Body of pancreas (tissue), 4 donors: ENCODE data around the gene TOPAZ1. TPM values are rescaled to one million over a fixed set of nuclear protein-coding genes. Genes with fewer than 3 reads are reported as not detected.

Source experiments
- ATAC-seq: fragments of 150-250 bp; one replicate; pipeline ENCODE4 v1.9.1; 2016
- DNase-seq, 4 donors: peaks; one replicate each; pipeline ENCODE4 v3.0.0-alpha.2; 2019
- H3K27ac ChIP-seq, 4 donors: fragments of 200-600 bp; sonication (generic); 1 replicate in 3 of 4; 2 replicates in 1 of 4; pipeline versions ENCODE4 v1.5.1 to v1.6.1; 2016 to 2019; ENCODE audit warnings: mild to moderate bottlenecking in 1 of 4, mixed read lengths in 1 of 4, moderate library complexity in 1 of 4
- H3K27me3 ChIP-seq, 2 donors: fragments of 200-600 bp; sonication (generic); one replicate each; pipeline ENCODE4 v1.6.0; 2016; ENCODE audit warnings: mild to moderate bottlenecking in 1 of 2
- H3K36me3 ChIP-seq, 2 donors: fragments of 200-600 bp; sonication (generic); replicated peaks in 1 of 2; 2 replicates each; pipeline ENCODE4 v1.5.1; 2016; ENCODE audit warnings: low read depth in 2 of 2; ENCODE audit not compliant: insufficient read depth in 1 of 2
- H3K4me1 ChIP-seq: fragments of 200-600 bp; sonication (generic); one replicate; pipeline ENCODE4 v1.6.0; 2016
- H3K4me3 ChIP-seq, 2 donors: fragments of 200-600 bp; sonication (generic); 1 replicate in 1 of 2; 2 replicates in 1 of 2; pipeline ENCODE4 v1.5.1; 2016 to 2019
- H3K9me3 ChIP-seq, 3 donors: fragments of 200-600 bp; sonication (generic); 1 replicate in 2 of 3; 2 replicates in 1 of 3; pipeline ENCODE4 v1.5.1; 2016
- POLR2A ChIP-seq, 3 donors: fragments of 450-650 bp; IDR thresholded peaks; one replicate each; pipeline ENCODE4 v1.6.1; 2016; ENCODE audit warnings: antibody characterized with exemption in 3 of 3, mild to moderate bottlenecking in 2 of 3
- WGBS, 2 donors: methylation state at CpG; one replicate each; pipeline ENCODE4 v1.1.5; 2017; 5-methylcytosine and 5-hydroxymethylcytosine counted together
- intact Hi-C: fragments of 100-400 bp; cut with DNase I; formaldehyde crosslinking; loops from one replicate; pipeline ENCODE4 v1.15.1; 2023
- total RNA-seq, 2 donors: library from RNA; depleted of rRNA; stranded (reverse); fragments of >200 nt; gene quantifications; one replicate each; pipeline ENCODE4 v1.1.0, GENCODE V29; 2016
- TF ChIP-seq, protein P1 (sequence below), 7 experiments: fragments of 450-650 bp in 4 of 7; fragments of 200-600 bp in 3 of 7; sonication (generic) in 3 of 7; IDR thresholded peaks; one replicate each; pipeline ENCODE4 v1.5.1; 2016 to 2019; ENCODE audit warnings: antibody characterized with exemption in 7 of 7

The TOPAZ1 gene
- total RNA-seq, 2 donors from 2014 or later, result not detected

GRCh38 chr3:44277925-44278324, 36.2 kb downstream of the TOPAZ1 start:
- TF ChIP-seq, protein P1, sequence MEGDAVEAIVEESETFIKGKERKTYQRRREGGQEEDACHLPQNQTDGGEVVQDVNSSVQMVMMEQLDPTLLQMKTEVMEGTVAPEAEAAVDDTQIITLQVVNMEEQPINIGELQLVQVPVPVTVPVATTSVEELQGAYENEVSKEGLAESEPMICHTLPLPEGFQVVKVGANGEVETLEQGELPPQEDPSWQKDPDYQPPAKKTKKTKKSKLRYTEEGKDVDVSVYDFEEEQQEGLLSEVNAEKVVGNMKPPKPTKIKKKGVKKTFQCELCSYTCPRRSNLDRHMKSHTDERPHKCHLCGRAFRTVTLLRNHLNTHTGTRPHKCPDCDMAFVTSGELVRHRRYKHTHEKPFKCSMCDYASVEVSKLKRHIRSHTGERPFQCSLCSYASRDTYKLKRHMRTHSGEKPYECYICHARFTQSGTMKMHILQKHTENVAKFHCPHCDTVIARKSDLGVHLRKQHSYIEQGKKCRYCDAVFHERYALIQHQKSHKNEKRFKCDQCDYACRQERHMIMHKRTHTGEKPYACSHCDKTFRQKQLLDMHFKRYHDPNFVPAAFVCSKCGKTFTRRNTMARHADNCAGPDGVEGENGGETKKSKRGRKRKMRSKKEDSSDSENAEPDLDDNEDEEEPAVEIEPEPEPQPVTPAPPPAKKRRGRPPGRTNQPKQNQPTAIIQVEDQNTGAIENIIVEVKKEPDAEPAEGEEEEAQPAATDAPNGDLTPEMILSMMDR (IDR thresholded peaks at IDR 0.05), result no peak
- TF ChIP-seq POLR2A (IDR thresholded peaks at IDR 0.05), result no peak
- intact Hi-C loops, result no loop called here
- no peak for ATAC-seq
- no peak overlapping the region for H3K4me3 ChIP-seq
- no peaks in the 10 kb centered on the region for H3K27me3 ChIP-seq
- WGBS, 2 donors, result 50% methylated on average over 1 of the region's 1 CpG
- H3K4me1 ChIP-seq, result no peaks in the 10 kb centered on the region
- H3K27ac ChIP-seq, result no peak overlapping the region
- H3K36me3 ChIP-seq, result no peaks in the 10 kb centered on the region
- DNase-seq, result no peak
- H3K9me3 ChIP-seq, result no peaks in the 10 kb centered on the region

GRCh38 chr3:44280077-44280476, 38.4 kb downstream of the TOPAZ1 start:
- no peak overlapping the region for H3K4me3 ChIP-seq
- ATAC-seq (no peak), DNase-seq (no peak)
- H3K9me3 ChIP-seq, result no peaks in the 10 kb centered on the region
- TF ChIP-seq, protein P1 (IDR thresholded peaks at IDR 0.05), result no peak
- no peak for TF ChIP-seq POLR2A (IDR thresholded peaks at IDR 0.05)
- H3K27ac ChIP-seq, result no peak overlapping the region
- H3K36me3 ChIP-seq, result no peaks in the 10 kb centered on the region
- intact Hi-C loops, result no loop called here
- H3K27me3 ChIP-seq, result no peaks in the 10 kb centered on the region
- WGBS, 2 donors, result 70 to 86% methylated on average over 3 of the region's 3 CpGs
- H3K4me1 ChIP-seq, result no peaks in the 10 kb centered on the region

DNA sequence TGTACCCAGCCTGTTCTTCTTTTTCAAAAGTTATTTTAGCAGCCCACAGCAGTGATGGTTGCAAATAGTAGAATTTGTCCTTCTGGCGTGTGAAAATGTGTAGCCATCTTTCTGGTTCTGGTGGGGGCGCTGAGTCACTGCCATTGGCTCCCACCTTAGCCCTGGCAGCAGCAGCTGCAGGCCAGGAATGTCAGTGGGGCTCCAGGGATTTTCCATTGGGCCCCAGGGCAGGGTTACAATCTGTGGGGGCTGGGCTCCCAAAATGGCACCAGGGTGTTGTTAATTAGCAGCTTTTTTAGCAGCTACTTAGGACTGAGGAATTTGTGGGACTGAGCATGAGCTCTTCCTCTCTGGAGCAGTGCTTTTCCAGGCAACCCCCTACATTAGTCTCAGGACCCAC, 38.9 kb downstream of the TOPAZ1 start:
- 76 to 78% methylated on average over 2 of the region's 2 CpGs for WGBS, 2 donors
- no peak for ATAC-seq
- H3K36me3 ChIP-seq, result no peaks in the 10 kb centered on the region
- TF ChIP-seq POLR2A (IDR thresholded peaks at IDR 0.05), result no peak
- H3K27ac ChIP-seq, result no peak overlapping the region
- DNase-seq, result no peak
- no peaks in the 10 kb centered on the region for H3K4me1 ChIP-seq
- H3K27me3 ChIP-seq, result no peaks in the 10 kb centered on the region
- intact Hi-C loops, result no loop called here
- H3K4me3 ChIP-seq, result no peak overlapping the region
- no peaks in the 10 kb centered on the region for H3K9me3 ChIP-seq

DNA sequence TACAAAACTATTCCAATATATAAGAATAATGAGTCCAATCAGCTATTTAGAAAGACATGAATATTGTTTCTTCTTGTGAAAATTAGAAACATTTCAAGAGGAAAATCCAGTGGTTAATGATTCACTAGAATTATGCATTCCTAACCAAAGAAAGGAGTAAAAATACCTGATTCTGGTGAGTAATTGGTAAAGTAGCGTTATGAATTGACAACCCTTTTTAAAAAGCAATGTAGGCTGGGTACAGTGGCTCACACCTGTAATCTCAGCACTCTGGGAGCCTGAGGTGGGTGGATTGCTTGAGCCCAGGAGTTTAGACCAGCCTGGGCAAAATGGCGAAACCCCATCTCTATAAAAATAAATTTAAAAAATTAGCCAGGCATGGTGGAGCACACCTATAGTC, 43.3 kb downstream of the TOPAZ1 start:
- TF ChIP-seq POLR2A (IDR thresholded peaks at IDR 0.05), result no peak
- TF ChIP-seq, protein P1 (IDR thresholded peaks at IDR 0.05), result no peak
- DNase-seq (no peak), ATAC-seq (no peak)
- no peaks in the 10 kb centered on the region for H3K27me3 ChIP-seq
- no peak overlapping the region for H3K4me3 ChIP-seq
- no peak overlapping the region for H3K27ac ChIP-seq
- H3K36me3 ChIP-seq, result no peaks in the 10 kb centered on the region
- H3K9me3 ChIP-seq, result no peaks in the 10 kb centered on the region
- no peaks in the 10 kb centered on the region for H3K4me1 ChIP-seq
- intact Hi-C loops, result no loop called here
- WGBS, 2 donors, result 71 to 77% methylated on average over 2 of the region's 2 CpGs

DNA sequence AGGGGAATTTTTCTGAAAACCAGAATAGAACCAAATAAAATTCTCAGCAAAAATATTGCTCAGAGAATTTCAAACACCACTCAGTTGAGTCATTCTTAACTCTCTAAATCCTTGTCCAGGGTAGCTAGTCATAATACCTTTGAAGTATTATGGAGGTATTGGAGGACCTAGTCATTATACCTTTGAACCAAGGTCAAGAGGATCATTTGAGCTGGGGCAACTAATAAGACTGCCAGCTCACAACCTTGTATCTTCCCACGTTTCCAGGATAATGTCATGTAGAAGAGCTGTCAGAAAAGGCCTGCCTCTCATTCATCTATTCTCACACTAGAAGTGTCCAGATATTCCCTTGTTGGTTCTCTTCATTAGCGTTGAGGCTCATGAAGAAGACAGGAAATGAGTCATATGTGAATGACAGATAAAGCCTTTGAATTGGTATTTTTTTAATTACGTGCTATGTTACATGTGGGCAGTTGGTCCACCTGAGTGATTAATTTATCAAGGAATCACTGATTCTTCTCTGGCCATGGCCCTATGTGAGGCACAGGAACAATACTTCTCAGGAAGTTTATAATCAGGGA, 48.3 kb downstream of the TOPAZ1 start:
- Histone ChIP-seq H3K36me3 (no peaks in the 10 kb centered on the region), H3K27ac (no peak overlapping the region), H3K4me3 (no peak overlapping the region), H3K4me1 (no peaks in the 10 kb centered on the region), H3K27me3 (no peaks in the 10 kb centered on the region), H3K9me3 (no peaks in the 10 kb centered on the region)
- WGBS, 2 donors, result 51 to 57% methylated on average over 3 of the region's 3 CpGs
- DNase-seq, result no peak
- ATAC-seq, result no peak
- TF ChIP-seq POLR2A (IDR thresholded peaks at IDR 0.05), result no peak
- TF ChIP-seq, protein P1 (IDR thresholded peaks at IDR 0.05), result no peak
- intact Hi-C loops, result no loop called here
